MCF 10A (cell line): ENCODE measurements around the gene USH1C. TPM values are rescaled to one million over a fixed set of nuclear protein-coding genes. Genes with fewer than 3 reads are reported as not detected.

Source experiments
- BruUV-seq: library from RNA; stranded (reverse); fragments of 400-500 nt; replicated peaks from 2 replicates; lab custom pipeline; 2021; lab: Mats Ljungman, UMichigan
- CTCF ChIA-PET: fragments of 300-600 bp; sonication (Branson Sonifier 250); formaldehyde crosslinking; extraction: SDS; loops from one replicate; lab custom pipeline; 2021; ENCODE audit warnings: antibody characterized with exemption, inconsistent platforms; lab: Yijun Ruan, JAX
- POLR2A ChIA-PET: fragments of 300-600, 350-650 bp; sonication (Branson Sonifier 250); formaldehyde crosslinking; extraction: SDS; loops from one replicate; lab custom pipeline; 2020; ENCODE audit warnings: antibody characterized with exemption, inconsistent platforms; lab: Yijun Ruan, JAX
- DNase-seq: peaks from one replicate; pipeline ENCODE4 v3.0.0-alpha.2; 2018; ENCODE audit not compliant: unreplicated experiment
- H3K27ac Mint-ChIP-seq: one replicate; pipeline ENCODE4 v1.8.0; 2022; ENCODE audit warnings: mild to moderate bottlenecking, low read depth, mixed read lengths; ENCODE audit not compliant: unreplicated experiment
- H3K27me3 Mint-ChIP-seq: one replicate; pipeline ENCODE4 v1.8.0; 2022; ENCODE audit warnings: mixed read lengths; ENCODE audit not compliant: insufficient read depth, unreplicated experiment
- H3K36me3 Mint-ChIP-seq: one replicate; pipeline ENCODE4 v1.8.0; 2022; ENCODE audit warnings: mild to moderate bottlenecking, moderate library complexity, mixed read lengths; ENCODE audit not compliant: insufficient read depth, unreplicated experiment
- H3K4me1 Mint-ChIP-seq: one replicate; pipeline ENCODE4 v1.8.0; 2022; ENCODE audit warnings: mixed read lengths; ENCODE audit not compliant: insufficient read depth, unreplicated experiment
- H3K4me3 Mint-ChIP-seq: one replicate; pipeline ENCODE4 v1.8.0; 2022; ENCODE audit warnings: mild to moderate bottlenecking, moderate library complexity, mixed read lengths; ENCODE audit not compliant: unreplicated experiment
- H3K9me3 Mint-ChIP-seq: one replicate; pipeline ENCODE4 v1.8.0; 2022; ENCODE audit warnings: mixed read lengths; ENCODE audit not compliant: unreplicated experiment
- intact Hi-C: fragments of 100-400 bp; cut with micrococcal nuclease; formaldehyde crosslinking; loops from 2 replicates; pipeline ENCODE4 v1.14.1; 2022
- total RNA-seq: library from RNA; stranded (reverse); gene quantifications from 2 replicates; pipeline ENCODE4 v1.2.3, GENCODE V29; 2022
- TF ChIP-seq, protein P1 (sequence below): fragments of 200-600 bp; IDR thresholded peaks from one replicate; pipeline ENCODE4 v1.8.0; 2022; ENCODE audit warnings: antibody characterized with exemption, mild to moderate bottlenecking; ENCODE audit not compliant: unreplicated experiment

The USH1C gene
- total RNA-seq, 1 experiment from 2014 or later = not detected

- H3K4me3 Mint-ChIP-seq = no peak overlapping the region
- no peak overlapping the region for H3K27ac Mint-ChIP-seq
- BruUV-seq = no TSS peak
- intact Hi-C loops = no loop called here
- peaks cover 11% of the 10 kb centered on the region for H3K27me3 Mint-ChIP-seq
- no peaks in the 10 kb centered on the region for H3K9me3 Mint-ChIP-seq
- no peak for DNase-seq
- CTCF ChIA-PET = interaction anchor here (0.7 to 12.6 kb wide), 5 partner anchors 12 to 598 kb away, joined by 3 to 98 read pairs (median 3); partner anchors contain the start of gene KCNJ11
- H3K4me1 Mint-ChIP-seq = no peaks in the 10 kb centered on the region
- TF ChIP-seq, protein P1, sequence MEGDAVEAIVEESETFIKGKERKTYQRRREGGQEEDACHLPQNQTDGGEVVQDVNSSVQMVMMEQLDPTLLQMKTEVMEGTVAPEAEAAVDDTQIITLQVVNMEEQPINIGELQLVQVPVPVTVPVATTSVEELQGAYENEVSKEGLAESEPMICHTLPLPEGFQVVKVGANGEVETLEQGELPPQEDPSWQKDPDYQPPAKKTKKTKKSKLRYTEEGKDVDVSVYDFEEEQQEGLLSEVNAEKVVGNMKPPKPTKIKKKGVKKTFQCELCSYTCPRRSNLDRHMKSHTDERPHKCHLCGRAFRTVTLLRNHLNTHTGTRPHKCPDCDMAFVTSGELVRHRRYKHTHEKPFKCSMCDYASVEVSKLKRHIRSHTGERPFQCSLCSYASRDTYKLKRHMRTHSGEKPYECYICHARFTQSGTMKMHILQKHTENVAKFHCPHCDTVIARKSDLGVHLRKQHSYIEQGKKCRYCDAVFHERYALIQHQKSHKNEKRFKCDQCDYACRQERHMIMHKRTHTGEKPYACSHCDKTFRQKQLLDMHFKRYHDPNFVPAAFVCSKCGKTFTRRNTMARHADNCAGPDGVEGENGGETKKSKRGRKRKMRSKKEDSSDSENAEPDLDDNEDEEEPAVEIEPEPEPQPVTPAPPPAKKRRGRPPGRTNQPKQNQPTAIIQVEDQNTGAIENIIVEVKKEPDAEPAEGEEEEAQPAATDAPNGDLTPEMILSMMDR = no peak
- H3K36me3 Mint-ChIP-seq = peaks cover under 1% of the 10 kb centered on the region
- POLR2A ChIA-PET = no interaction called here
These were observed 21.6 kb downstream of the USH1C start for GRCh38 chr11:17522655-17523054.

- peaks cover 5% of the 10 kb centered on the region for H3K36me3 Mint-ChIP-seq
- intact Hi-C loops = no loop called here
- ChIA-PET POLR2A (no interaction called here), CTCF (interaction anchor here (0.6 to 12.6 kb wide), 4 partner anchors 15 to 137 kb away, joined by 3 to 98 read pairs (median 12); no protein-coding TSS in a partner anchor)
- DNase-seq = no peak
- TF ChIP-seq, protein P1 = no peak
- H3K27ac Mint-ChIP-seq = no peak overlapping the region
- no peaks in the 10 kb centered on the region for H3K4me1 Mint-ChIP-seq
- H3K4me3 Mint-ChIP-seq = no peak overlapping the region
- H3K9me3 Mint-ChIP-seq = no peaks in the 10 kb centered on the region
- BruUV-seq = no TSS peak
- H3K27me3 Mint-ChIP-seq = peaks cover 15% of the 10 kb centered on the region
These were observed 22.9 kb downstream of the USH1C start for GRCh38 chr11:17521106-17521900.

GRCh38 chr11:17519061-17519885, 24.9 kb downstream of the USH1C start:
- H3K36me3 Mint-ChIP-seq = peaks cover 5% of the 10 kb centered on the region
- no TSS peak for BruUV-seq
- TF ChIP-seq, protein P1 = no peak
- DNase-seq = no peak
- H3K9me3 Mint-ChIP-seq = no peaks in the 10 kb centered on the region
- H3K4me1 Mint-ChIP-seq = no peaks in the 10 kb centered on the region
- H3K27ac Mint-ChIP-seq = peak overlapping the region; percentile 47
- H3K4me3 Mint-ChIP-seq = no peak overlapping the region
- ChIA-PET CTCF (interaction anchor here (0.5 to 12.6 kb wide), 9 partner anchors 9 to 289 kb away, joined by 3 to 98 read pairs (median 5); no protein-coding TSS in a partner anchor), POLR2A (no interaction called here)
- H3K27me3 Mint-ChIP-seq = peaks cover 25% of the 10 kb centered on the region
- intact Hi-C loops = no loop called here

GRCh38 chr11:17518366-17518765, 25.9 kb downstream of the USH1C start:
- no peak for DNase-seq
- no peaks in the 10 kb centered on the region for H3K4me1 Mint-ChIP-seq
- H3K36me3 Mint-ChIP-seq = peaks cover 5% of the 10 kb centered on the region
- TF ChIP-seq, protein P1 = no peak
- peaks cover 26% of the 10 kb centered on the region for H3K27me3 Mint-ChIP-seq
- intact Hi-C loops = no loop called here
- H3K27ac Mint-ChIP-seq = no peak overlapping the region
- CTCF ChIA-PET = interaction anchor here (3.4 to 12.6 kb wide), 3 partner anchors 10 to 134 kb away, joined by 18 to 98 read pairs (median 42); no protein-coding TSS in a partner anchor
- BruUV-seq = no TSS peak
- POLR2A ChIA-PET = no interaction called here
- H3K4me3 Mint-ChIP-seq = no peak overlapping the region
- H3K9me3 Mint-ChIP-seq = no peaks in the 10 kb centered on the region
